Stimulated activated naive B cell treated with anti-CD40 and anti-IgM and Interleukin-4, amounts not matched to agents 10 μg/mL and 1 μg/mL and 100 μg/mL, for 72 hours (primary cell): ENCODE measurements around the gene PRR18.
A peak's percentile ranks its signal among the peaks of the same experiment; 100 is the strongest.

ENCODE experiments used
- ATAC-seq, 2 donors: fragments of 150-1000 bp; cut with Tn5 transposase; replicated peaks; 2 replicates each; pipeline ENCODE4 v1.10.0; 2021; ENCODE audit warnings: moderate library complexity in 1 of 2
- DNase-seq: peaks from one replicate; pipeline ENCODE4 v3.0.0; 2021
- H3K27ac Mint-ChIP-seq: one replicate; pipeline ENCODE4 v1.8.0; 2022; ENCODE audit warnings: mild to moderate bottlenecking, mixed read lengths
- H3K27me3 Mint-ChIP-seq, 2 donors: one replicate each; pipeline ENCODE4 v1.8.0; 2022; ENCODE audit warnings: mixed read lengths in 2 of 2
- H3K36me3 Mint-ChIP-seq, 2 donors: one replicate each; pipeline ENCODE4 v1.8.0; 2022; ENCODE audit warnings: mixed read lengths in 2 of 2, mild to moderate bottlenecking in 1 of 2
- H3K4me1 Mint-ChIP-seq, 2 donors: one replicate each; pipeline ENCODE4 v1.8.0; 2022; ENCODE audit warnings: mixed read lengths in 2 of 2, mild to moderate bottlenecking in 1 of 2
- H3K4me3 Mint-ChIP-seq, 2 donors: one replicate each; pipeline ENCODE4 v1.8.0; 2022; ENCODE audit warnings: mild to moderate bottlenecking in 2 of 2, mixed read lengths in 2 of 2, moderate library complexity in 1 of 2
- H3K9me3 Mint-ChIP-seq, 2 donors: one replicate each; pipeline ENCODE4 v1.8.0; 2022; ENCODE audit warnings: mixed read lengths in 2 of 2, mild to moderate bottlenecking in 1 of 2

The PRR18 gene

GRCh38 chr6:166306378-166307081, 1.7 kb downstream of the PRR18 start:
- Mint-ChIP-seq H3K36me3 (no peaks in the 10 kb centered on the region), H3K4me3 (peak overlapping the region; percentile 61 to 74), H3K27me3 (peaks cover 30 to 37% of the 10 kb centered on the region in 2 donors), H3K27ac (no peak overlapping the region), H3K4me1 (peaks cover 2 to 13% of the 10 kb centered on the region in 2 donors), H3K9me3 (no peaks in the 10 kb centered on the region)
- no peak for DNase-seq
- no peak for ATAC-seq

- no peak for DNase-seq
- peaks cover 30 to 38% of the 10 kb centered on the region in 2 donors for H3K27me3 Mint-ChIP-seq
Observed at GRCh38 chr6:166305562-166306117, 2.6 kb downstream of the PRR18 start.

GRCh38 chr6:166304106-166304505, 4.1 kb downstream of the PRR18 start:
- H3K27me3 Mint-ChIP-seq, result peaks cover 26 to 35% of the 10 kb centered on the region in 2 donors
- H3K27ac Mint-ChIP-seq, result no peak overlapping the region
- no peaks in the 10 kb centered on the region for H3K36me3 Mint-ChIP-seq

More at GRCh38 chr6:166305562-166306117, 2.6 kb downstream of the PRR18 start:
- Mint-ChIP-seq H3K36me3 (no peaks in the 10 kb centered on the region), H3K27ac (no peak overlapping the region), H3K4me1 (peaks cover 2 to 13% of the 10 kb centered on the region in 2 donors), H3K4me3 (no peak overlapping the region), H3K9me3 (no peaks in the 10 kb centered on the region)
- ATAC-seq, result no peak

DNA sequence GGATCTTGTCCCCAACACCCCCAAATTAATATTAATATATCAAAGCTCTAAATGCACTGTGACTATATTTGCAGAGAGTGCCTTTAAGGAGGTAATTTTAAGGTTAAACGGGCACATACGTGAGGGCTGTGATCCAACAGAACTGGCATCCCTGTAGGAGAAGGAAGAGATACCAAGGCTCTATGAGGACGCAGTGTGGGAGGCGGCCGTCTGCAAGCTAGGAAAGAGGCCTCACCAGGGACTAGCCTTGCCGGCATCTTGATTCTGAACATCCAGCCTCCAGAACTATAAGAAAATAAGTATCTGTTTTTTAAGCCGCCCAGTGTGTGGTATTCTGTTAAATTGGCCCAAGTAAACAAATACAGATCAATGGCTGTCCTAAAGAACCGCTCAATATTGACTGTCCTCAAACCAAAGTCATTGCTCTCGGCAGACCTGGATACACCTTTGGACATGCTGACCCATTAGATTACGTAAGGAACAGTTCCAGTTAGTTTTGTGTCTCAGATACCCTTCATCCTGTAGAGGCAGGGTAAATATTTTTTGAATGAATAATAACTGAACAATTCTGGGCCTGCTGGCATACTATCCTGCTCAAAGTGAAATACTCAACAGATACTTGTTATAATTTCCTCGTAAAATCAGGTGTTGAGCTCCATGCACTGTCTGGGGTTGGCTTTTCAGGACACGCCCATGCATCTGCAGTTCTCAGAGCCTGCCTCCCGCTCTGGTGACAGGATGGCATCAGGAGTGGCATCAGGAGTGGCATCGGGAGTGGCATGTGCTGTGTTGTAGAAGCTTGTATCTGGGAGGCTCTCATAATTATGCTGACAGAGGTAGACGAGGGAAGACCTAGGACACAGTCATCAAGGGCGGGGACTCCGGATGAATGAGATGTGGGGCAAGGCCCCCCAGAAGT, 6.3 kb downstream of the PRR18 start:
- Mint-ChIP-seq H3K36me3 (no peaks in the 10 kb centered on the region), H3K9me3 (no peaks in the 10 kb centered on the region), H3K27me3 (peaks cover 32 to 44% of the 10 kb centered on the region in 2 donors), H3K27ac (no peak overlapping the region), H3K4me1 (peaks cover 0 to 3% of the 10 kb centered on the region in 2 donors), H3K4me3 (no peak overlapping the region)
- ATAC-seq (no peak), DNase-seq (no peak)

More at GRCh38 chr6:166304106-166304505, 4.1 kb downstream of the PRR18 start:
- ATAC-seq (no peak), DNase-seq (no peak)
- H3K4me1 Mint-ChIP-seq, result peaks cover 2 to 13% of the 10 kb centered on the region in 2 donors
- no peaks in the 10 kb centered on the region for H3K9me3 Mint-ChIP-seq
- H3K4me3 Mint-ChIP-seq, result no peak overlapping the region

- ATAC-seq, result no peak
- Mint-ChIP-seq H3K4me1 (no peaks in the 10 kb centered on the region), H3K9me3 (no peaks in the 10 kb centered on the region), H3K27ac (no peak overlapping the region), H3K27me3 (peaks cover 28 to 44% of the 10 kb centered on the region in 2 donors), H3K36me3 (no peaks in the 10 kb centered on the region), H3K4me3 (no peak overlapping the region)
- no peak for DNase-seq
Observed at GRCh38 chr6:166300357-166300987, 7.7 kb downstream of the PRR18 start.

DNA sequence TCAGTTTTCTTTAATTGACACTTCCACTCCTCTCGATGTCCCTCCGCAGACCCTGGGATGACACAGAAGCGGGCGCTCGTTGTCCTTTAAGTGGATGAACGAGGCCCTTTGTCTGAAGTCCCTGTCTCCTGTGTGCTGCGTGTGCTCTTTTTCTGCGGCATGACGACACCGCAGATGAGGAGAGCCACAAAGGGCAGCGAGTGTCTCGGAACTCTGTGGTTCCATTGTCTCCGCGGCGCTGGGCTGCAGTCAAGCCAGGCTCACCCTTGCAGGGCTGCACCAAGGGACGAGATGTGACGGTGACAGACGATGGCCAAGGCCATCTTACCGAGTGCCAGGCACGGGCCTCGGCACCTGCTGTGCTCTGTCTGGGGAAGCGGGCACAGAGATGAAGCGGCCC, 10.6 kb downstream of the PRR18 start:
- ATAC-seq, result no peak
- H3K27ac Mint-ChIP-seq, result no peak overlapping the region
- H3K36me3 Mint-ChIP-seq, result no peaks in the 10 kb centered on the region
- H3K9me3 Mint-ChIP-seq, result no peaks in the 10 kb centered on the region
- H3K4me1 Mint-ChIP-seq, result peaks cover 3 to 7% of the 10 kb centered on the region in 2 donors
- no peak overlapping the region for H3K4me3 Mint-ChIP-seq
- H3K27me3 Mint-ChIP-seq, result peaks cover 23 to 28% of the 10 kb centered on the region in 2 donors
- no peak for DNase-seq

GRCh38 chr6:166296035-166296883, 11.9 kb downstream of the PRR18 start:
- Mint-ChIP-seq H3K4me3 (no peak overlapping the region), H3K4me1 (peaks cover 3 to 7% of the 10 kb centered on the region in 2 donors), H3K9me3 (no peaks in the 10 kb centered on the region), H3K27ac (no peak overlapping the region), H3K27me3 (peaks cover 17 to 27% of the 10 kb centered on the region in 2 donors), H3K36me3 (no peaks in the 10 kb centered on the region)
- ATAC-seq, result no peak
- DNase-seq, result no peak

DNA sequence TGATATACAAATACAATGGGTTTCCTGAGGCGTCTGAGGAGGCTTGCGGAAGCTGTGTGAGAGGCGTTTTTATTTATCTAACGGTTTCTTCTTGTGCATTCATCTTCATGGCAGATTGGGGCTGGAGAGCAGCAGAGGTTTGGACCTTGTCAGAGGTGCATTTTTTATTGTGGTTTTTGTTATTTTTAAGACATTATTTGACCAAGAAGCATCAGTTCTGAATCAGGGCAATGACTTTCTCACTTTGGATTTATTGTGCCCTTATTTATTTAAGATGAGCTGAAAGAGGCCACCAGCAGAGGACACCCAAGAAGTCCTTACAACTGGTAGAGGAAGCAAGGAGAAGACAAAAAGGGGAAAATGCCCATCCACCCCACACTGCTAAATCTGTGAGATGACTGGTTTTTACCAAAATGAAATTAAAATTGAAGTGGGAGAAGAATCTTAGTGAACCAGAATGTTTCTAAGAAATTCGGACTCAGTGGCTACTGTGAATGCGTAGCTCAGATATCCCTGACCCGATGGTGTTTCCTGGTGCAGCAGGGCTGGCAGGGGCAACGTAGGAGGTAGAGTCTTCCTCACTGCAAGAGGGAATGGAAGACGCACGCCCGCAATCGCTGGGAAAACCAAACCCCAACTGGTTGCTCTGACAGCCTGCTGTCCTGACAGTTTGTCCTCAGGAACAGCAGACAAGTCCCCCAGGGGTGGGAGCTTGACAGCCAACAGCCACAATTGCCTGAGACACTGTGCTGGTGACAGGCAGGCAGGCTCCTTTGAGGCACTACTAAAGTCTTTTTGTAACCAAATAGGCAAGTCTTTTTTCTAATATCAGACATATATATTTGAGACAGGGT, 14.2 kb downstream of the PRR18 start:
- no peaks in the 10 kb centered on the region for H3K36me3 Mint-ChIP-seq
- no peak overlapping the region for H3K4me3 Mint-ChIP-seq
- H3K4me1 Mint-ChIP-seq, result peaks cover 3 to 7% of the 10 kb centered on the region in 2 donors
- peaks cover 14 to 19% of the 10 kb centered on the region in 2 donors for H3K27me3 Mint-ChIP-seq
- no peak for ATAC-seq
- H3K27ac Mint-ChIP-seq, result no peak overlapping the region
- H3K9me3 Mint-ChIP-seq, result no peaks in the 10 kb centered on the region
- no peak for DNase-seq

DNA sequence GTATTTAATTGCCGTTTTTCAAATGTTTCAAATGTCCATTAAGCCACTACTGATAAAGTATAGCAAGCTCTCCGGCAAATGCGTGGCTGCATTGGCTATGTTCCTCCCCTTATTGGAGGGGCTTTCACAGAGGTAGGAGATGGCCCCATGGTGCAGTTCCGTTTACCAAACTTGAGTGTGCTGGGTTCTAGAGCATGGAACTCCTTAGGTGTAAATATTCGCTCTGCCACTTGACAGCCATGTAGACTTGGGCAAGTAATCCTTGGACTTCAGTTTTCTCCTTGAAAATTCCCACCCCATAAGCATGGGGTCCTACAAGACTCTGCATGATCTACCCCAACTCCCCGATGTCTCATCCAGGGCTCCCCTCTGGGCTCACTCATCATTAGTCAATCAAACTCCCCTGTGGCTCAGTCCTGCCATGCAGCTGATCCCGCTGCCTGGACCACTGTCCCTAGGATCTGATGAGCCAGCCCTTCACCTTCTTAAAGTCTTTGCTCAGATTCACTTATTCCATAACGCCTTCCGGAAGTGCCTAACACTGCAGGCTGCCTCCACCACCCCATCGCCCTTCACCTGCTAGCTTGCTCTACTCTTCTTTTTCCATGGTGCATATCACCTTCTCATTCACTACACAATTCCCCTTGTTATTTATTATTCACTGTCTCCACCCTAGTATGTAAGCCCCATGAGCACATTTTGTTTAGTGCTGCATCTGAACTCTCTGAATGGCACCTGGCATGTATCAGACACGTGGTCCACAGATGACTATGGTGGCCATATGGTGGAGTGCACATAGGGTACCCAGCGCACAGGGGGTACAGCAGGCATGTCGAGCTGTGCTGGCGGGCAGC, 18.8 kb downstream of the PRR18 start:
- H3K4me1 Mint-ChIP-seq, result peaks cover 10 to 20% of the 10 kb centered on the region in 2 donors
- DNase-seq, result no peak
- peaks cover 0 to 2% of the 10 kb centered on the region in 2 donors for H3K9me3 Mint-ChIP-seq
- H3K27me3 Mint-ChIP-seq, result peaks cover 6 to 10% of the 10 kb centered on the region in 2 donors
- no peak overlapping the region for H3K27ac Mint-ChIP-seq
- no peak overlapping the region for H3K4me3 Mint-ChIP-seq
- ATAC-seq, result no peak
- H3K36me3 Mint-ChIP-seq, result peaks cover 0 to 2% of the 10 kb centered on the region in 2 donors

DNA sequence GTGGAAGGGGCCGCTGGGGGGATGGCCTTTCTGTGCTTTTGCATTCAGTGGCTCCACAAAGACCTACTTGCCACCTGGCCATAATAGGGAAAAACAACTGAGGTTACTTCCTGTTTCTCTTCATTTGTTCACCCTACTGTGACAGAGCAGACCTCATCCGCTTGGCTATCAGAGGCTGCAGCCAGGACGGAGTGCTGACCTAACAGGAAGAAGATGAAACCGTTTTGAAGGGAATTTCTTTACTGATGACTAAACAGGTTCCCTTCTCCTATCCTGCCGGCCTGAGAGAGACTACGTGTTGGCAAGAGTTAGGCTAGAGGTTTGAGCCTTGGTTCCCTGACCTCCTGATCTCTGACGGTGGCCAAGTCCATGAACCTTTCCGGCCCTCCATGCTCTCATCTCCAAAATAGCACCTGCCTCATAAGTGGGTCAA, 21.3 kb downstream of the PRR18 start:
- DNase-seq (peak; percentile 44), ATAC-seq (peak; percentile 95)
- peaks cover 10 to 20% of the 10 kb centered on the region in 2 donors for H3K4me1 Mint-ChIP-seq
- H3K4me3 Mint-ChIP-seq, result peak overlapping the region; percentile 44
- H3K27ac Mint-ChIP-seq, result peak overlapping the region; percentile 75
- H3K36me3 Mint-ChIP-seq, result peaks cover 0 to 2% of the 10 kb centered on the region in 2 donors
- H3K27me3 Mint-ChIP-seq, result peaks cover 3 to 10% of the 10 kb centered on the region in 2 donors
- peaks cover 0 to 2% of the 10 kb centered on the region in 2 donors for H3K9me3 Mint-ChIP-seq

DNA sequence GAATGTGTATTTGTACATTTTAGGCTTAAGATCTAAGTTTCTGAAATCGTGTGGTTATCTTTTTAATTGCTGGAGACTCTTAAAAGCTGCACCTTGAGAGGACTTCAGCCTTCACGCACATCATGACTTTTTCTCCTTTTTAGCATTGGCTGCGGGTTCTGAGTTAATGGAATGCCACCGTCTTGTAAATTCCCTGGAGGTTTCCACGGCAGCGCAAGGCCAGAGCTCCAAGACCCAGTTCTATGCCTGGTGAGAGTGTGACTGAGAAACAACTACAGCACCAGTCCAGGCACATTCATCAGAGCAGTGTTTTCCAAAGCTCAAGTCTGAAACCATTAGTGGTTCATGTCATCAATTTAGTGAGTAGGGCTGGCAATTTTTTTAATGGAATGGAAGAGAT, 23.0 kb downstream of the PRR18 start:
- Mint-ChIP-seq H3K4me1 (peaks cover 14 to 20% of the 10 kb centered on the region in 2 donors), H3K4me3 (no peak overlapping the region), H3K27ac (no peak overlapping the region), H3K9me3 (peaks cover 0 to 2% of the 10 kb centered on the region in 2 donors), H3K27me3 (peaks cover 3 to 8% of the 10 kb centered on the region in 2 donors), H3K36me3 (peaks cover 0 to 2% of the 10 kb centered on the region in 2 donors)
- DNase-seq (no peak), ATAC-seq (no peak)

DNA sequence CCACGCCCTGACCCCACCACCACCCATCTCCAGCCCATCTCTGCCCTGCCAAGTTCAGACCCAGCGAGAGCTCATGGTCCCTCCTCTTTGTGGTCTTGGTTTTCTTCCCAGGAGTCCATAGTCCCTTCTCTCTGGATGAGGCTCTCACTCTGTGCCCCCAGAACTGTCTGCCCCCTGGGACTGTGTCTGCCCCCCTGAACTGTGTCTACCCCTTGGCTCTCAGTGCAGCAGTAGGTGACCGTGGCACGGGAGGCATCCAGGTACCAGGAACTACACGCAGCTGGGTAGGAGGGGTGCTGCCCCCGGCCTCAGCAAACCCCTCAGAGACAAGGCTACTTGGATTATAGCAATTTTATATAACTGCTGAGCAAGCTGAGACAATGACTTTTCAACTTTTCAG, 23.6 kb downstream of the PRR18 start:
- DNase-seq (no peak), ATAC-seq (no peak)
- Mint-ChIP-seq H3K27ac (no peak overlapping the region), H3K36me3 (peaks cover 0 to 2% of the 10 kb centered on the region in 2 donors), H3K4me1 (peaks cover 15 to 20% of the 10 kb centered on the region in 2 donors), H3K27me3 (peaks cover 4 to 6% of the 10 kb centered on the region in 2 donors), H3K9me3 (peaks cover 0 to 2% of the 10 kb centered on the region in 2 donors), H3K4me3 (no peak overlapping the region)
